ENCODE measurements around the gene TAS1R1.

TAS1R1 gene

DNA sequence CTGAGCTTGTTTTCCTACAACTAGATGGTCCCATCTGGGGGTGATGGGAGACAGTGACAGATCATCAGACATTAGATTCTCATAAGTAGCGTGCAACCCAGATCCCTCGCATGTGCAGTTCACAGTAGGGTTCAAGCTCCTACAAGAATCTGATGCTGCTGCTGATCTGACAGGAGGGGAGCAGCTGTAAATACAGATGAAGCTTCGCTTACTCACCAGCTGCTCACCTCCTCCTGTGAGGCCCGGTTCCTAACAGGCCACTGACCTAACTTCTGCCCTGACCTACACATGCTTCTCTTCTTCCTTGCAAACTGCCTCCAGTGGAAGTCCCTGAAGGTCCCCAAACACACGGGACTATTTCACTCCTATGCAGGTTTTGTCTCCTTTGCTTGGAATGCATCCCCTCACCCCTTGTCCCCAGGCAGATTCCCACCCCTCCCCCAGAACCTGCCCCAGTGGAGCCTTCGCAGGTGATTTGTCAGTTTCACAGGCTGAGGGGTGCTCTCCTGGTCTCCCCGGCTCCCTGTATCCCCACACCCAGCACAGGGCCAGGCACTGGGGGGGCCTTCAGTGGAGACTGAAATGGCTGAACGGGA, 19.0 kb downstream of the TAS1R1 start:
- Histone ChIP-seq H3K27me3 (replicated peaks; ENCODE audit: control insufficient read depth, insufficient read depth, low read length) (no peaks in the 10 kb centered on the region), H3K4me3 (replicated peaks; ENCODE audit: low read depth, low read length) (no peak overlapping the region), H3K36me3 (ENCODE audit: control insufficient read depth, insufficient read depth, low read length) (no peaks in the 10 kb centered on the region)
- DNase-seq (ENCODE audit: extremely low read depth, insufficient read length), result no peak
- TF ChIP-seq, protein P1, sequence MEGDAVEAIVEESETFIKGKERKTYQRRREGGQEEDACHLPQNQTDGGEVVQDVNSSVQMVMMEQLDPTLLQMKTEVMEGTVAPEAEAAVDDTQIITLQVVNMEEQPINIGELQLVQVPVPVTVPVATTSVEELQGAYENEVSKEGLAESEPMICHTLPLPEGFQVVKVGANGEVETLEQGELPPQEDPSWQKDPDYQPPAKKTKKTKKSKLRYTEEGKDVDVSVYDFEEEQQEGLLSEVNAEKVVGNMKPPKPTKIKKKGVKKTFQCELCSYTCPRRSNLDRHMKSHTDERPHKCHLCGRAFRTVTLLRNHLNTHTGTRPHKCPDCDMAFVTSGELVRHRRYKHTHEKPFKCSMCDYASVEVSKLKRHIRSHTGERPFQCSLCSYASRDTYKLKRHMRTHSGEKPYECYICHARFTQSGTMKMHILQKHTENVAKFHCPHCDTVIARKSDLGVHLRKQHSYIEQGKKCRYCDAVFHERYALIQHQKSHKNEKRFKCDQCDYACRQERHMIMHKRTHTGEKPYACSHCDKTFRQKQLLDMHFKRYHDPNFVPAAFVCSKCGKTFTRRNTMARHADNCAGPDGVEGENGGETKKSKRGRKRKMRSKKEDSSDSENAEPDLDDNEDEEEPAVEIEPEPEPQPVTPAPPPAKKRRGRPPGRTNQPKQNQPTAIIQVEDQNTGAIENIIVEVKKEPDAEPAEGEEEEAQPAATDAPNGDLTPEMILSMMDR (IDR thresholded peaks at IDR 0.05; ENCODE audit: insufficient read depth, low read length, poor library complexity, severe bottlenecking), result no peak

DNA sequence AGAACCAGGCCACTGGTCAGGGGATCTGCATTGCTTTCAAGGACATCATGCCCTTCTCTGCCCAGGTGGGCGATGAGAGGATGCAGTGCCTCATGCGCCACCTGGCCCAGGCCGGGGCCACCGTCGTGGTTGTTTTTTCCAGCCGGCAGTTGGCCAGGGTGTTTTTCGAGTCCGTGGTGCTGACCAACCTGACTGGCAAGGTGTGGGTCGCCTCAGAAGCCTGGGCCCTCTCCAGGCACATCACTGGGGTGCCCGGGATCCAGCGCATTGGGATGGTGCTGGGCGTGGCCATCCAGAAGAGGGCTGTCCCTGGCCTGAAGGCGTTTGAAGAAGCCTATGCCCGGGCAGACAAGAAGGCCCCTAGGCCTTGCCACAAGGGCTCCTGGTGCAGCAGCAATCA, 19.7 kb downstream of the TAS1R1 start:
- TF ChIP-seq, protein P1 (IDR thresholded peaks at IDR 0.05; ENCODE audit: insufficient read depth, low read length, poor library complexity, severe bottlenecking), result no peak
- H3K36me3 ChIP-seq (ENCODE audit: control insufficient read depth, insufficient read depth, low read length), result no peaks in the 10 kb centered on the region
- no peak overlapping the region for H3K4me3 ChIP-seq (replicated peaks; ENCODE audit: low read depth, low read length)
- H3K27me3 ChIP-seq (replicated peaks; ENCODE audit: control insufficient read depth, insufficient read depth, low read length), result no peaks in the 10 kb centered on the region
- DNase-seq (ENCODE audit: extremely low read depth, insufficient read length), result no peak

DNA sequence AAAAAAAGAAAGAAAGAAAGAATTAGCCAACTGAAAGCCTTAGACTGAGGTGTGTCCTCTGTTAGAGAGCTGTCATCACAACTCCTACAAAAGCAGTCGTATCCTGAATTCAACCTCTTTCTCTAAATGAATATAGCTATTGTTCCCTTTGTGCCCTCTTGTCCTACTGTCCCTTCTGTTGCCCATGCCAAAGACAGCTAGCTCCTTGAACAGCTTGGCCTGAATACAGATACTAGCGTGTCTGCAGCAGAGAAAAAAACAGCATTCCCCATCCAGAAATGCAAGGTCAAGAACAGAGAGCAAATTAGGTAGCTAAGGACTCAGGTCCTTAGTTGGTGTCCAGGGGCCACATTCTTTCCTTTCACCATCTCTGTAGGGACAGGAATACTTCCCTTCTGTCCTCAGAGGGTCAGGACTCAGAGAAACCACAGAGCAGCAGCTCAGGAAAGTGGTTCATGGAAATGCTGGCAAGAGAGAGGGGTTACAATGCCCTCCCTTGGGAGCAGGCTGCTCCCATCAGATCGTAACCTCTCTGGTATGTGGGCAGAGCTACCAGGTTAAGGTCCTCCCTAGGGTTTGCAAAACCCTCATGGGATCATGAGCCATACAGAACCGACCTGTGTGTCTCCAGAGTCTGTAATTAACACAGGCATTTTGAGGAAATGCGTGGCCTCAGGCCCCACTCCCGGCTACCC, 22.9 kb downstream of the TAS1R1 start:
- H3K36me3 ChIP-seq (ENCODE audit: control insufficient read depth, insufficient read depth, low read length), result no peaks in the 10 kb centered on the region
- no peak overlapping the region for H3K4me3 ChIP-seq (replicated peaks; ENCODE audit: low read depth, low read length)
- H3K27me3 ChIP-seq (replicated peaks; ENCODE audit: control insufficient read depth, insufficient read depth, low read length), result no peaks in the 10 kb centered on the region
- TF ChIP-seq, protein P1 (IDR thresholded peaks at IDR 0.05; ENCODE audit: insufficient read depth, low read length, poor library complexity, severe bottlenecking), result no peak
- DNase-seq (ENCODE audit: extremely low read depth, insufficient read length), result no peak

DNA sequence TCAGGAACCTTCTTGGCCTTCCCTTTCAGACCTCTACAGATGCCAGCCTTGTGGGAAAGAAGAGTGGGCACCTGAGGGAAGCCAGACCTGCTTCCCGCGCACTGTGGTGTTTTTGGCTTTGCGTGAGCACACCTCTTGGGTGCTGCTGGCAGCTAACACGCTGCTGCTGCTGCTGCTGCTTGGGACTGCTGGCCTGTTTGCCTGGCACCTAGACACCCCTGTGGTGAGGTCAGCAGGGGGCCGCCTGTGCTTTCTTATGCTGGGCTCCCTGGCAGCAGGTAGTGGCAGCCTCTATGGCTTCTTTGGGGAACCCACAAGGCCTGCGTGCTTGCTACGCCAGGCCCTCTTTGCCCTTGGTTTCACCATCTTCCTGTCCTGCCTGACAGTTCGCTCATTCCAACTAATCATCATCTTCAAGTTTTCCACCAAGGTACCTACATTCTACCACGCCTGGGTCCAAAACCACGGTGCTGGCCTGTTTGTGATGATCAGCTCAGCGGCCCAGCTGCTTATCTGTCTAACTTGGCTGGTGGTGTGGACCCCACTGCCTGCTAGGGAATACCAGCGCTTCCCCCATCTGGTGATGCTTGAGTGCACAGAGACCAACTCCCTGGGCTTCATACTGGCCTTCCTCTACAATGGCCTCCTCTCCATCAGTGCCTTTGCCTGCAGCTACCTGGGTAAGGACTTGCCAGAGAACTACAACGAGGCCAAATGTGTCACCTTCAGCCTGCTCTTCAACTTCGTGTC, 23.7 kb downstream of the TAS1R1 start:
- TF ChIP-seq, protein P1 (IDR thresholded peaks at IDR 0.05; ENCODE audit: insufficient read depth, low read length, poor library complexity, severe bottlenecking), result no peak
- no peak for DNase-seq (ENCODE audit: extremely low read depth, insufficient read length)
- H3K36me3 ChIP-seq (ENCODE audit: control insufficient read depth, insufficient read depth, low read length), result no peaks in the 10 kb centered on the region
- H3K27me3 ChIP-seq (replicated peaks; ENCODE audit: control insufficient read depth, insufficient read depth, low read length), result no peaks in the 10 kb centered on the region
- H3K4me3 ChIP-seq (replicated peaks; ENCODE audit: low read depth, low read length), result no peak overlapping the region

DNA sequence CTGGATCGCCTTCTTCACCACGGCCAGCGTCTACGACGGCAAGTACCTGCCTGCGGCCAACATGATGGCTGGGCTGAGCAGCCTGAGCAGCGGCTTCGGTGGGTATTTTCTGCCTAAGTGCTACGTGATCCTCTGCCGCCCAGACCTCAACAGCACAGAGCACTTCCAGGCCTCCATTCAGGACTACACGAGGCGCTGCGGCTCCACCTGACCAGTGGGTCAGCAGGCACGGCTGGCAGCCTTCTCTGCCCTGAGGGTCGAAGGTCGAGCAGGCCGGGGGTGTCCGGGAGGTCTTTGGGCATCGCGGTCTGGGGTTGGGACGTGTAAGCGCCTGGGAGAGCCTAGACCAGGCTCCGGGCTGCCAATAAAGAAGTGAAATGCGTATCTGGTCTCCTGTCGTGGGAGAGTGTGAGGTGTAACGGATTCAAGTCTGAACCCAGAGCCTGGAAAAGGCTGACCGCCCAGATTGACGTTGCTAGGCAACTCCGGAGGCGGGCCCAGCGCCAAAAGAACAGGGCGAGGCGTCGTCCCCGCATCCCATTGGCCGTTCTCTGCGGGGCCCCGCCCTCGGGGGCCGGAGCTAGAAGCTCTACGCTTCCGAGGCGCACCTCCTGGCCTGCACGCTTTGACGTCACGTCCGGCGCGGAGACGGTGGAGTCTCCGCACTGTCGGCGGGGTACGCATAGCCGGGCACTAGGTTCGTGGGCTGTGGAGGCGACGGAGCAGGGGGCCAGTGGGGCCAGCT, 24.4 kb downstream of the TAS1R1 start, which contains the start of gene ZBTB48:
TSS of gene ZBTB48 (plus strand) at position 621 of the 745 bp plus-strand sequence. CDS start 616 bp downstream, outside the sequence.
- Histone ChIP-seq H3K36me3 (ENCODE audit: control insufficient read depth, insufficient read depth, low read length) (no peaks in the 10 kb centered on the region), H3K27me3 (replicated peaks; ENCODE audit: control insufficient read depth, insufficient read depth, low read length) (no peaks in the 10 kb centered on the region), H3K4me3 (replicated peaks; ENCODE audit: low read depth, low read length) (peak within 1 kb of the TSS; percentile 79)
- DNase-seq (ENCODE audit: extremely low read depth, insufficient read length), result peak; percentile 97
- TF ChIP-seq, protein P1 (IDR thresholded peaks at IDR 0.05; ENCODE audit: insufficient read depth, low read length, poor library complexity, severe bottlenecking), result no peak
